WTC11 (cell line): ENCODE results near the gene PCSK9. TPM values are rescaled to one million over a fixed set of nuclear protein-coding genes. Genes with fewer than 3 reads are reported as not detected.

Experiments
- ATAC-seq: fragments of 200-7000 bp; cut with Tn5 transposase; 2 replicates; pipeline ENCODE4 v1.10.0; 2021; ENCODE audit warnings: mild to moderate bottlenecking, moderate library complexity
- CTCF ChIA-PET: fragments of 300-600 bp; sonication (Branson Sonifier 250); formaldehyde crosslinking; loops from one replicate; lab custom pipeline; 2021; ENCODE audit warnings: antibody characterized with exemption; lab: Charles Lee
- POLR2A ChIA-PET: fragments of 350-600 bp; sonication (Branson Sonifier 250); formaldehyde crosslinking; loops from one replicate; lab custom pipeline; 2021; ENCODE audit warnings: antibody characterized with exemption; lab: Charles Lee
- DNase-seq: peaks from one replicate; pipeline ENCODE4 v3.0.0; 2021; ENCODE audit warnings: low spot score
- H3K27ac Mint-ChIP-seq: 2 replicates; pipeline ENCODE4 v1.8.0; 2021; ENCODE audit warnings: mixed read lengths
- H3K27me3 Mint-ChIP-seq: 2 replicates; pipeline ENCODE4 v1.8.0; 2021; ENCODE audit warnings: low read depth, mild to moderate bottlenecking, moderate library complexity, mixed read lengths
- H3K36me3 Mint-ChIP-seq: 2 replicates; pipeline ENCODE4 v1.8.0; 2021; ENCODE audit warnings: mixed read lengths
- H3K4me1 Mint-ChIP-seq: 2 replicates; pipeline ENCODE4 v1.8.0; 2022; ENCODE audit warnings: mixed read lengths
- H3K4me3 Mint-ChIP-seq: 2 replicates; pipeline ENCODE4 v1.8.0; 2021; ENCODE audit warnings: mild to moderate bottlenecking, moderate library complexity, mixed read lengths
- H3K9me3 Mint-ChIP-seq: 2 replicates; pipeline ENCODE4 v1.8.0; 2021; ENCODE audit warnings: mixed read lengths
- E2F4 ChIP-seq: sonication (generic); formaldehyde crosslinking; IDR thresholded peaks from 2 replicates; pipeline ENCODE4 v1.8.1; 2022; ENCODE audit warnings: low read depth, mild to moderate bottlenecking, moderate library complexity, missing genetic modification reagents, borderline replicate concordance
- ERG ChIP-seq: fragments of 250-450 bp; sonication (Bioruptor Pico); IDR thresholded peaks from 2 replicates; pipeline ENCODE4 v1.8.0; 2021; ENCODE audit warnings: mild to moderate bottlenecking
- FOXP4 ChIP-seq: sonication (generic); formaldehyde crosslinking; IDR thresholded peaks from 2 replicates; pipeline ENCODE4 v1.8.0; 2022; ENCODE audit warnings: mild to moderate bottlenecking, missing genetic modification reagents
- PRDM15 ChIP-seq: sonication (generic); formaldehyde crosslinking; IDR thresholded peaks from 2 replicates; pipeline ENCODE4 v1.8.0; 2022; ENCODE audit warnings: missing genetic modification reagents
- RORB ChIP-seq: fragments of 250-450 bp; sonication (Bioruptor Pico); IDR thresholded peaks from 2 replicates; pipeline ENCODE4 v1.9.0; 2021; ENCODE audit warnings: mild to moderate bottlenecking
- STAT6 ChIP-seq: sonication (generic); formaldehyde crosslinking; conservative IDR thresholded peaks from 2 replicates; pipeline ENCODE4 v1.8.1; 2023; ENCODE audit warnings: mild to moderate bottlenecking, low read depth, missing genetic modification reagents, moderate library complexity
- USF1 ChIP-seq: sonication (generic); formaldehyde crosslinking; IDR thresholded peaks from 2 replicates; pipeline ENCODE4 v1.8.0; 2022; ENCODE audit warnings: mild to moderate bottlenecking, missing genetic modification reagents
- ZNF425 ChIP-seq: fragments of 250-450 bp; sonication (Bioruptor Pico); conservative IDR thresholded peaks from 2 replicates; pipeline ENCODE4 v1.9.0; 2021; ENCODE audit warnings: mild to moderate bottlenecking
- total RNA-seq: library from RNA; stranded (reverse); gene quantifications from 3 replicates; pipeline ENCODE4 v1.2.3, GENCODE V29; 2021

Gene PCSK9
- total RNA-seq, 1 experiment from 2014 or later = 73.2 TPM

GRCh38 chr1:55010194-55010886 is 29.0 kb upstream of the PCSK9 start (continued):
- no peak for TF ChIP-seq FOXP4
- no peak for TF ChIP-seq PRDM15 (CRISPR knock-in tag)
- TF ChIP-seq ZNF425 = no peak
- TF ChIP-seq STAT6 = no peak

- ATAC-seq = peak; percentile 85
- Mint-ChIP-seq H3K36me3 (peaks cover 15% of the 10 kb centered on the region; the same call in 1 of the 2 replicates), H3K4me3 (no peak overlapping the region), H3K27ac (no peak overlapping the region), H3K27me3 (peaks cover 15% of the 10 kb centered on the region), H3K4me1 (peaks cover 18% of the 10 kb centered on the region), H3K9me3 (peaks cover 21% of the 10 kb centered on the region)
- CTCF ChIA-PET = interaction anchor here (1.4 to 5.1 kb wide), 5 partner anchors 9 to 66 kb away, joined by 3 to 48 read pairs (median 14); no protein-coding TSS in a partner anchor
- DNase-seq = no peak
- TF ChIP-seq USF1 (CRISPR knock-in tag) (no peak), E2F4 (CRISPR knock-in tag) (no peak), ERG (CRISPR knock-in tag) (no peak), RORB (no peak)
- POLR2A ChIA-PET = no interaction called here
Measured at GRCh38 chr1:55010887-55011217, 28.5 kb upstream of the PCSK9 start.
